SK-N-MC (cell line): Measurements from ENCODE around the gene UBE2G2.

Experiments used
- DNase-seq: peaks from one replicate; pipeline ENCODE4 v3.0.0-alpha.2; 2011; ENCODE audit warnings: low read depth, low spot score
- H3K27ac ChIP-seq: fragments of 200-600 bp; sonication (generic); 2 replicates; pipeline ENCODE4 v1.5.1; 2016; ENCODE audit warnings: mixed run types
- H3K36me3 ChIP-seq: fragments of 200-600 bp; sonication (generic); 2 replicates; pipeline ENCODE4 v1.6.1; 2017; ENCODE audit warnings: antibody characterized with exemption, low read length, mixed read lengths; ENCODE audit not compliant: insufficient read depth
- H3K4me3 ChIP-seq: fragments of 200-600 bp; sonication (generic); 2 replicates; pipeline ENCODE4 v1.5.1; 2016
- H3K9ac ChIP-seq: fragments of 200-600 bp; sonication (generic); 2 replicates; pipeline ENCODE4 v1.8.0; 2017; ENCODE audit warnings: mixed run types, mixed read lengths; ENCODE audit not compliant: insufficient read length
- H3K9me3 ChIP-seq: fragments of 200-600 bp; sonication (generic); 2 replicates; pipeline ENCODE4 v1.6.1; 2017; ENCODE audit warnings: low read depth, mild to moderate bottlenecking, antibody characterized with exemption, low read length, moderate library complexity, mixed read lengths
- EZH2 ChIP-seq: fragments of 200-600 bp; sonication (generic); IDR thresholded peaks from one replicate; pipeline ENCODE4 v1.6.1; 2017; ENCODE audit warnings: antibody characterized with exemption
- FOXP2 ChIP-seq: optimal IDR thresholded peaks from 2 replicates; pipeline ENCODE3; 2011; ENCODE audit warnings: mild to moderate bottlenecking, moderate library complexity; ENCODE audit not compliant: insufficient read depth; ENCODE audit errors: extremely low read length, control extremely low read depth
- POLR2AphosphoS5 ChIP-seq: IDR thresholded peaks from 2 replicates; pipeline ENCODE4 v1.6.1; 2012; ENCODE audit warnings: mild to moderate bottlenecking, low read depth, low read length, borderline replicate concordance

UBE2G2 gene

GRCh38 chr21:44800103-44800502 lies 1.5 kb downstream of the UBE2G2 start:
- Histone ChIP-seq H3K27ac (peak overlapping the region; percentile 81), H3K4me3 (peak overlapping the region; percentile 89), H3K9ac (peak overlapping the region; percentile 98), H3K9me3 (no peaks in the 10 kb centered on the region), H3K36me3 (peaks cover 74% of the 10 kb centered on the region)
- DNase-seq = peak; percentile 48
- no peak for TF ChIP-seq POLR2AphosphoS5
- no peak for TF ChIP-seq EZH2
- TF ChIP-seq FOXP2 = no peak

- peak overlapping the region; percentile 89 for H3K4me3 ChIP-seq
- H3K36me3 ChIP-seq = peaks cover 74% of the 10 kb centered on the region
- H3K9ac ChIP-seq = peak overlapping the region; percentile 98
- peak overlapping the region; percentile 81 for H3K27ac ChIP-seq
- no peak for DNase-seq
- TF ChIP-seq POLR2AphosphoS5 (no peak), EZH2 (no peak), FOXP2 (no peak)
- no peaks in the 10 kb centered on the region for H3K9me3 ChIP-seq
Observed at GRCh38 chr21:44799646-44800045, 2.0 kb downstream of the UBE2G2 start.

GRCh38 chr21:44797775-44798174 lies 3.8 kb downstream of the UBE2G2 start:
- TF ChIP-seq FOXP2 (no peak), EZH2 (no peak), POLR2AphosphoS5 (no peak)
- Histone ChIP-seq H3K9ac (no peak overlapping the region), H3K4me3 (no peak overlapping the region), H3K36me3 (peaks cover 75% of the 10 kb centered on the region), H3K27ac (no peak overlapping the region), H3K9me3 (no peaks in the 10 kb centered on the region)
- no peak for DNase-seq

GRCh38 chr21:44795342-44795741 lies 6.3 kb downstream of the UBE2G2 start:
- Histone ChIP-seq H3K36me3 (peaks cover 92% of the 10 kb centered on the region), H3K27ac (no peak overlapping the region)

GRCh38 chr21:44793592-44794374 lies 7.8 kb downstream of the UBE2G2 start:
- H3K36me3 ChIP-seq = peaks cover 84% of the 10 kb centered on the region
- TF ChIP-seq EZH2 = no peak
- no peak for TF ChIP-seq FOXP2
- TF ChIP-seq POLR2AphosphoS5 = no peak
- H3K27ac ChIP-seq = peak overlapping the region; percentile 67
- H3K9ac ChIP-seq = no peak overlapping the region
- H3K4me3 ChIP-seq = no peak overlapping the region
- no peaks in the 10 kb centered on the region for H3K9me3 ChIP-seq
- no peak for DNase-seq

More at GRCh38 chr21:44795342-44795741, 6.3 kb downstream of the UBE2G2 start:
- DNase-seq = no peak
- no peak overlapping the region for H3K9ac ChIP-seq
- no peak overlapping the region for H3K4me3 ChIP-seq
- TF ChIP-seq POLR2AphosphoS5 = no peak
- TF ChIP-seq EZH2 = no peak
- no peak for TF ChIP-seq FOXP2
- no peaks in the 10 kb centered on the region for H3K9me3 ChIP-seq

- peak overlapping the region; percentile 19; the same call in 1 of the 2 replicates for H3K27ac ChIP-seq
Observed at GRCh38 chr21:44792702-44793591, 8.7 kb downstream of the UBE2G2 start.

GRCh38 chr21:44791993-44792392 lies 9.6 kb downstream of the UBE2G2 start:
- no peak for DNase-seq

More at GRCh38 chr21:44792702-44793591, 8.7 kb downstream of the UBE2G2 start:
- H3K9ac ChIP-seq = no peak overlapping the region
- H3K4me3 ChIP-seq = no peak overlapping the region
- H3K36me3 ChIP-seq = peaks cover 82% of the 10 kb centered on the region
- no peaks in the 10 kb centered on the region for H3K9me3 ChIP-seq
- no peak for DNase-seq
- TF ChIP-seq FOXP2 (no peak), POLR2AphosphoS5 (no peak), EZH2 (no peak)

GRCh38 chr21:44791246-44791645 lies 10.4 kb downstream of the UBE2G2 start:
- Histone ChIP-seq H3K27ac (no peak overlapping the region; the same call in 1 of the 2 replicates), H3K36me3 (peaks cover 82% of the 10 kb centered on the region), H3K9me3 (no peaks in the 10 kb centered on the region), H3K9ac (no peak overlapping the region), H3K4me3 (no peak overlapping the region)
- TF ChIP-seq POLR2AphosphoS5 (no peak), EZH2 (no peak), FOXP2 (no peak)
- no peak for DNase-seq

More at GRCh38 chr21:44791993-44792392, 9.6 kb downstream of the UBE2G2 start:
- Histone ChIP-seq H3K9me3 (no peaks in the 10 kb centered on the region), H3K36me3 (peaks cover 84% of the 10 kb centered on the region), H3K4me3 (no peak overlapping the region), H3K9ac (no peak overlapping the region), H3K27ac (no peak overlapping the region)
- TF ChIP-seq FOXP2 (no peak), POLR2AphosphoS5 (no peak), EZH2 (no peak)
